Adrenal gland (tissue), 12 donors: Measurements from ENCODE around the gene MEGF11. TPM values are rescaled to one million over a fixed set of nuclear protein-coding genes. Genes with fewer than 3 reads are reported as not detected.
"Not testable (repeated sequence)": the region's sequence is repeated elsewhere in the genome, so short reads cannot be mapped to it uniquely, and the experiment has no call there.

Source experiments
- DNase-seq, 7 donors: peaks; one replicate each; pipeline ENCODE4 v3.0.0-alpha.2; 2019 to 2020
- H3K27ac ChIP-seq, 5 donors: fragments of 200-600 bp; sonication (generic) in 4 of 5; 1 replicate in 3 of 5; 2 replicates in 2 of 5; pipeline versions ENCODE4 v1.5.1 to v1.8.0; 2016 to 2020; ENCODE audit warnings: mild to moderate bottlenecking in 1 of 5
- H3K27me3 ChIP-seq: fragments of 200-600 bp; 2 replicates; pipeline ENCODE4 v1.8.0; 2021
- H3K36me3 ChIP-seq, 2 donors: fragments of 200-600 bp; replicated peaks in 1 of 2; 1 replicate in 1 of 2; 2 replicates in 1 of 2; pipeline versions ENCODE4 v1.5.1 to v1.8.0; 2018 to 2022
- H3K4me1 ChIP-seq, 2 donors: fragments of 200-600 bp; replicated peaks in 1 of 2; 1 replicate in 1 of 2; 2 replicates in 1 of 2; pipeline versions ENCODE4 v1.5.1 to v1.8.0; 2018 to 2021
- H3K4me3 ChIP-seq, 4 donors: fragments of 200-600 bp; sonication (generic) in 3 of 4; one replicate each; pipeline ENCODE4 v1.5.1; 2016 to 2018
- H3K9me3 ChIP-seq, 3 donors: fragments of 200-600 bp; sonication (generic) in 1 of 3; replicated peaks in 1 of 3; 1 replicate in 2 of 3; 2 replicates in 1 of 3; pipeline versions ENCODE4 v1.5.1 to v1.8.0; 2016 to 2021
- CTCF ChIP-seq, 6 experiments: fragments of 450-650 bp in 4 of 6; fragments of 200-600 bp in 2 of 6; sonication (generic) in 1 of 6; IDR thresholded peaks; 1 replicate in 5 of 6; 2 replicates in 1 of 6; pipeline versions ENCODE4 v1.5.1 to v1.8.0; 2016 to 2021; ENCODE audit warnings: antibody characterized with exemption in 6 of 6, mild to moderate bottlenecking in 2 of 6, moderate library complexity in 1 of 6
- POLR2A ChIP-seq, 2 donors: fragments of 450-650 bp; IDR thresholded peaks; one replicate each; pipeline ENCODE4 v1.6.1; 2017; ENCODE audit warnings: antibody characterized with exemption in 2 of 2, mild to moderate bottlenecking in 2 of 2, moderate library complexity in 1 of 2
- WGBS, 4 donors: extraction: QIAGEN DNeasy Blood & Tissue Kit in 2 of 4; methylation state at CpG; one replicate each; pipeline versions ENCODE4 v1.1.5 to v1.1.7; 2013 to 2017; 5-methylcytosine and 5-hydroxymethylcytosine counted together
- intact Hi-C, 2 donors: fragments of 100-400 bp; cut with DNase I; formaldehyde crosslinking; loops; one replicate each; pipeline versions ENCODE4 v1.14.1 to v1.15.0; 2022 to 2023
- polyA plus RNA-seq, 3 donors: library from polyadenylated mRNA; stranded (reverse); fragments of 200-250 nt in 2 of 3; fragments of 350-450 nt in 1 of 3; fragmentation: Illumina TruSeq in 1 of 3; extraction: RNeasy Lipid Tissue Mini Kit (QIAGEN cat#74804) in 1 of 3; gene quantifications; one replicate each; pipeline ENCODE4 v1.2.3, GENCODE V29; 2013 to 2014
- total RNA-seq, 9 donors: library from RNA; depleted of rRNA in 4 of 9; stranded (reverse); fragments of >200 nt in 4 of 9; fragments of 120-200 nt in 1 of 9; fragmentation: NEBNext Ultra II Directional in 1 of 9; extraction: Animal tissue kit (Norgen Biotek cat#: 25700) in 1 of 9; gene quantifications; one replicate each; pipeline versions ENCODE4 v1.1.0 to v1.2.4, GENCODE V29; 2013 to 2023
- donor health status: healthy with polysubstance abuse.
- donor health status: Bipolar disorder and iron deficiency.
- donor health status: DM: yes; HTN: yes; CAD: no.
- donor health status: DM: no; HTN: no; CAD: no.
- donor health status: DM: no; HTN: no; CAD: no.
- donor health status: DM: yes; HTN: yes; CAD: no.

The MEGF11 gene
- total and polyA plus RNA-seq, 12 donors, result 0.04 to 0.98 (median 0.14) TPM; not detected in 5

- peaks cover 8% of the 10 kb centered on the region for H3K27me3 ChIP-seq
- H3K4me3 ChIP-seq, result no peak overlapping the region
- H3K9me3 ChIP-seq, result no peaks in the 10 kb centered on the region
- H3K27ac ChIP-seq, result no peak overlapping the region
- H3K4me1 ChIP-seq, result no peaks in the 10 kb centered on the region
- 33 to 48% (median 37%) methylated on average over 6 to 7 of the region's 7 CpGs for WGBS, 4 donors
- no peaks in the 10 kb centered on the region for H3K36me3 ChIP-seq
- intact Hi-C loops, result loop anchor here in 1 of 2 donors (10.0 kb wide), 1 partner anchor 215 kb away; no protein-coding TSS in a partner anchor
- TF ChIP-seq CTCF (IDR thresholded peaks at IDR 0.05), result no peak
- TF ChIP-seq POLR2A (IDR thresholded peaks at IDR 0.05), result no peak
- DNase-seq, result peak; percentile 35 to 79 (median 59)
Observed at GRCh38 chr15:65979316-65979715, 274.2 kb downstream of the MEGF11 start.

- DNase-seq, result no peak
- Histone ChIP-seq H3K27ac (no peak overlapping the region), H3K4me3 (no peak overlapping the region), H3K9me3 (no peaks in the 10 kb centered on the region), H3K27me3 (peaks cover 8% of the 10 kb centered on the region), H3K4me1 (no peaks in the 10 kb centered on the region), H3K36me3 (no peaks in the 10 kb centered on the region)
- no peak for TF ChIP-seq CTCF (IDR thresholded peaks at IDR 0.05)
- TF ChIP-seq POLR2A (IDR thresholded peaks at IDR 0.05), result no peak
- intact Hi-C loops, result loop anchor here in 1 of 2 donors (10.0 kb wide), 1 partner anchor 217 kb away; no protein-coding TSS in a partner anchor
- 73 to 90% (median 83%) methylated on average over 1 of the region's 1 CpG for WGBS, 4 donors
Observed at GRCh38 chr15:65978110-65978509, 275.4 kb downstream of the MEGF11 start.

- H3K36me3 ChIP-seq, DNase-seq, H3K9me3 ChIP-seq, H3K4me3 ChIP-seq, H3K27me3 ChIP-seq, H3K4me1 ChIP-seq, H3K27ac ChIP-seq: not testable (repeated sequence)
- intact Hi-C loops, result loop anchor here in 1 of 2 donors (10.0 kb wide), 1 partner anchor 219 kb away; no protein-coding TSS in a partner anchor
- WGBS, 4 donors, result 87 to 96% (median 92%) methylated on average over 7 of the region's 7 CpGs
Observed at GRCh38 chr15:65976196-65976595, 277.4 kb downstream of the MEGF11 start.

DNA sequence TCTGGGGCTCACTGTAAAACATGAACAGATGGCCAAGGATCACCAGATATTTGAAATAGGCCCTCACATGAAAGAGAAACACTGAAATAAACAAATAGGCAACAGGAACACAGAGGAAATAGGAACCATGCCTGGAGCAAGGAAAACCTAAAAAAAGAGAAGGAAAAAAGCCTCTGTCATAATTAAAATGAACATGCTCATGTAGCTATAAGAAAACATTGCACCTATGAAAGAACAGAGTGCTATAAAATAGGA lies 281.9 kb downstream of the MEGF11 start:
- H3K9me3 ChIP-seq, result no peaks in the 10 kb centered on the region
- intact Hi-C loops, result loop anchor here in 1 of 2 donors (10.0 kb wide), 1 partner anchor 223 kb away; no protein-coding TSS in a partner anchor
- H3K27me3 ChIP-seq, result peaks cover 17% of the 10 kb centered on the region
- TF ChIP-seq CTCF (IDR thresholded peaks at IDR 0.05) (no peak), POLR2A (IDR thresholded peaks at IDR 0.05) (no peak)
- H3K27ac ChIP-seq, result no peak overlapping the region
- H3K36me3 ChIP-seq, result no peaks in the 10 kb centered on the region
- DNase-seq, result no peak
- H3K4me3 ChIP-seq, result no peak overlapping the region
- H3K4me1 ChIP-seq, result no peaks in the 10 kb centered on the region

- no peaks in the 10 kb centered on the region for H3K9me3 ChIP-seq
- no peak for TF ChIP-seq POLR2A (IDR thresholded peaks at IDR 0.05)
- TF ChIP-seq CTCF (IDR thresholded peaks at IDR 0.05), result no peak
- intact Hi-C loops, result loop anchor here in 1 of 2 donors (10.0 kb wide), 1 partner anchor 224 kb away; no protein-coding TSS in a partner anchor
- H3K4me3 ChIP-seq, result no peak overlapping the region
- no peak for DNase-seq
- H3K36me3 ChIP-seq, result no peaks in the 10 kb centered on the region
- no peaks in the 10 kb centered on the region for H3K4me1 ChIP-seq
- WGBS, 4 donors, result 76 to 81% (median 78%) methylated on average over 6 to 8 of the region's 8 CpGs
- H3K27me3 ChIP-seq, result peaks cover 17% of the 10 kb centered on the region
- H3K27ac ChIP-seq, result no peak overlapping the region
Observed at GRCh38 chr15:65970937-65971740, 282.4 kb downstream of the MEGF11 start.
